DOHH2 (cell line): ENCODE data around the gene NOS1.

ENCODE experiments used
- EZH2phosphoT487 ChIP-seq: fragments of 200-600 bp; sonication (generic); IDR thresholded peaks from 2 replicates; pipeline ENCODE4 v1.6.1; 2017; ENCODE audit warnings: borderline replicate concordance, mild to moderate bottlenecking, antibody characterized with exemption, low read length, moderate library complexity, mixed read lengths
- TF ChIP-seq, protein P1 (sequence below): fragments of 200-600 bp; sonication (generic); IDR thresholded peaks from one replicate; pipeline ENCODE4 v1.5.1; 2014; ENCODE audit warnings: antibody characterized with exemption, mild to moderate bottlenecking, low read depth, low read length; ENCODE audit not compliant: poor library complexity, severe bottlenecking

- TF ChIP-seq, protein P1, sequence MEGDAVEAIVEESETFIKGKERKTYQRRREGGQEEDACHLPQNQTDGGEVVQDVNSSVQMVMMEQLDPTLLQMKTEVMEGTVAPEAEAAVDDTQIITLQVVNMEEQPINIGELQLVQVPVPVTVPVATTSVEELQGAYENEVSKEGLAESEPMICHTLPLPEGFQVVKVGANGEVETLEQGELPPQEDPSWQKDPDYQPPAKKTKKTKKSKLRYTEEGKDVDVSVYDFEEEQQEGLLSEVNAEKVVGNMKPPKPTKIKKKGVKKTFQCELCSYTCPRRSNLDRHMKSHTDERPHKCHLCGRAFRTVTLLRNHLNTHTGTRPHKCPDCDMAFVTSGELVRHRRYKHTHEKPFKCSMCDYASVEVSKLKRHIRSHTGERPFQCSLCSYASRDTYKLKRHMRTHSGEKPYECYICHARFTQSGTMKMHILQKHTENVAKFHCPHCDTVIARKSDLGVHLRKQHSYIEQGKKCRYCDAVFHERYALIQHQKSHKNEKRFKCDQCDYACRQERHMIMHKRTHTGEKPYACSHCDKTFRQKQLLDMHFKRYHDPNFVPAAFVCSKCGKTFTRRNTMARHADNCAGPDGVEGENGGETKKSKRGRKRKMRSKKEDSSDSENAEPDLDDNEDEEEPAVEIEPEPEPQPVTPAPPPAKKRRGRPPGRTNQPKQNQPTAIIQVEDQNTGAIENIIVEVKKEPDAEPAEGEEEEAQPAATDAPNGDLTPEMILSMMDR = no peak
- no peak for TF ChIP-seq EZH2phosphoT487
Observed at GRCh38 chr12:117342247-117342646, 19.2 kb downstream of the NOS1 start.
